ENCODE results near the gene DRC7. TPM values are rescaled to one million over a fixed set of nuclear protein-coding genes. Genes with fewer than 3 reads are reported as not detected.
A peak's percentile ranks its signal among the peaks of the same experiment; 100 is the strongest.

Gene DRC7
- total RNA-seq, 1 experiment from 2014 or later = 0.72 TPM

DNA sequence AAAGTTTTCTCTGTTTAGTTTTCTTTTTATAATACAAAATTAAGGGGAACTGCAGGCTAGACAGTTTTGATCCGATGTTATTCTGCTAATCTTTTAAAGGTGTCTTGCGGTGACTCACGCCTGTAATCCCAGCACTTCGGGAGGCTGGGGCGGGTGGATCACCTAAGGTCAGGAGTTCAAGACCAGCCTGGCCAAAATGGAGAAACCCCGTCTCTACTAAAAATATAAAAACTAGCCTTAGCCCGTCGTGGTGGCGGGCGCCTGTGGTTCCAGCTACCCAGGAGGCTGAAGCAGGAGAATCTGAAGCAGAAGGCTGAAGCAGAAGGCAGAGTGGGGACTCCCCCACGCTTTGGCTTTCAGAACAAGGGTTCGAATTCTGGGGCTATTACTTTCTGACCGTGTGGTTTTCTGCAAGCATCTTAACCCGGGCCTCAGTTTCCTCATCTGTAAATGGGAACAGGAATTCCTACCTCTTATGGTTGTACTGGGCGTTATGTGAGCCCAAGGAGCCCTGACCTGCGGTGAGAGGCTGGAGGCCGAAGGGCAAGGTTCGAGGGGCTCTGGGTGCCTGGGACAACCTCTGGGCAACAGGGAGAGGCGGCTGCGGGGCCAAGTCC, 39.8 kb downstream of the DRC7 start:
- no peak overlapping the region for H2BK12ac ChIP-seq (ENCODE audit: insufficient read length, low read depth, low read length)
- no peak overlapping the region for H3K27ac ChIP-seq (ENCODE audit: insufficient read length, low read depth, low read length)
- no peak overlapping the region for H4K91ac ChIP-seq (ENCODE audit: insufficient read length, low read depth, low read length)
- Mint-ChIP-seq H3K27me3 (ENCODE audit: low read depth) (peaks cover 5% of the 10 kb centered on the region), H3K9me3 (no peaks in the 10 kb centered on the region; a peak in 1 of 5 replicates), H3K4me3 (peak overlapping the region; percentile 97 to 98), H3K4me1 (peaks cover 11 to 22% of the 10 kb centered on the region in 2 experiments), H3K27ac (peak overlapping the region in 2 of 3 experiments; percentile 100; a peak in 4 of 7 replicates), H3K36me3 (ENCODE audit: insufficient read depth in 1 of 3, low read depth in 3 of 3) (peaks cover 5 to 9% (median 7%) of the 10 kb centered on the region in 3 experiments; a peak in 3 of 7 replicates)
- no CpG with 5 or more reads among the region's 20 CpGs for WGBS (ENCODE audit: extremely low coverage, insufficient read length, low lambda C conversion rate)
- H3K23ac ChIP-seq (ENCODE audit: insufficient read length, low read depth, low read length) = no peak overlapping the region
- no peak overlapping the region for H2BK20ac ChIP-seq (ENCODE audit: low read depth, low read length, poor library complexity, severe bottlenecking)
- no peak overlapping the region for H4K5ac ChIP-seq (ENCODE audit: insufficient read length, low read depth, low read length)
- peak overlapping the region; percentile 88 for H3K4me2 ChIP-seq (ENCODE audit: insufficient read depth, insufficient read length, low read length)
- H3T11ph ChIP-seq (ENCODE audit: low read length) = no peak overlapping the region
- DNase-seq = no peak
- no peaks in the 10 kb centered on the region for H3K79me2 ChIP-seq (ENCODE audit: insufficient read depth, low read length)
- H2BK15ac ChIP-seq (ENCODE audit: low read depth, low read length) = no peak overlapping the region
- no peak overlapping the region; the same call in 1 of the 2 replicates for H3K4ac ChIP-seq (ENCODE audit: low read depth, low read length)
- H3K9me3 ChIP-seq (ENCODE audit: control insufficient read depth, low read depth, low read length) = no peaks in the 10 kb centered on the region
- peak overlapping the region; percentile 90 for H3K9ac ChIP-seq (ENCODE audit: extremely low read depth, insufficient read length, low read length)
- H2BK120ac ChIP-seq (ENCODE audit: low read depth, low read length, poor library complexity, severe bottlenecking) = peak overlapping the region; percentile 89
- no peak overlapping the region for H2BK5ac ChIP-seq (ENCODE audit: insufficient read length, low read length)
- TF ChIP-seq, protein P1, sequence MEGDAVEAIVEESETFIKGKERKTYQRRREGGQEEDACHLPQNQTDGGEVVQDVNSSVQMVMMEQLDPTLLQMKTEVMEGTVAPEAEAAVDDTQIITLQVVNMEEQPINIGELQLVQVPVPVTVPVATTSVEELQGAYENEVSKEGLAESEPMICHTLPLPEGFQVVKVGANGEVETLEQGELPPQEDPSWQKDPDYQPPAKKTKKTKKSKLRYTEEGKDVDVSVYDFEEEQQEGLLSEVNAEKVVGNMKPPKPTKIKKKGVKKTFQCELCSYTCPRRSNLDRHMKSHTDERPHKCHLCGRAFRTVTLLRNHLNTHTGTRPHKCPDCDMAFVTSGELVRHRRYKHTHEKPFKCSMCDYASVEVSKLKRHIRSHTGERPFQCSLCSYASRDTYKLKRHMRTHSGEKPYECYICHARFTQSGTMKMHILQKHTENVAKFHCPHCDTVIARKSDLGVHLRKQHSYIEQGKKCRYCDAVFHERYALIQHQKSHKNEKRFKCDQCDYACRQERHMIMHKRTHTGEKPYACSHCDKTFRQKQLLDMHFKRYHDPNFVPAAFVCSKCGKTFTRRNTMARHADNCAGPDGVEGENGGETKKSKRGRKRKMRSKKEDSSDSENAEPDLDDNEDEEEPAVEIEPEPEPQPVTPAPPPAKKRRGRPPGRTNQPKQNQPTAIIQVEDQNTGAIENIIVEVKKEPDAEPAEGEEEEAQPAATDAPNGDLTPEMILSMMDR (conservative IDR thresholded peaks at IDR 0.05) = no peak
- no peaks in the 10 kb centered on the region for H4K20me1 ChIP-seq (ENCODE audit: control insufficient read depth, insufficient read depth, insufficient read length)
- H4K8ac ChIP-seq (replicated peaks; ENCODE audit: insufficient read length, low read depth, low read length) = no peak overlapping the region
- peak overlapping the region; percentile 88; the same call in 1 of the 2 replicates for H3K14ac ChIP-seq (ENCODE audit: insufficient read depth, low read length)
- H3K27me3 ChIP-seq (ENCODE audit: insufficient read depth, low read length) = no peaks in the 10 kb centered on the region
- H2AFZ ChIP-seq (ENCODE audit: low read length) = no peak overlapping the region
- no peak overlapping the region for H2AK5ac ChIP-seq (ENCODE audit: insufficient read length, low read length)
- no peak overlapping the region for H3K56ac ChIP-seq (ENCODE audit: insufficient read length, low read depth, low read length)
- no peaks in the 10 kb centered on the region for H3K4me1 ChIP-seq (ENCODE audit: insufficient read depth, low read length)
- H3K18ac ChIP-seq (ENCODE audit: insufficient read length, low read depth, low read length) = peak overlapping the region; percentile 92
- H3K23me2 ChIP-seq (ENCODE audit: insufficient read length, low read depth, low read length, poor library complexity, severe bottlenecking) = peaks cover 11% of the 10 kb centered on the region
- no peaks in the 10 kb centered on the region for H3K79me1 ChIP-seq (ENCODE audit: insufficient read depth, low read depth, low read length, poor library complexity, severe bottlenecking)
